GM23338 (cell line): ENCODE measurements around the gene CYSTM1. TPM values are rescaled to one million over a fixed set of nuclear protein-coding genes. Genes with fewer than 3 reads are reported as not detected.

Experiments used
- ATAC-seq: fragments of 200-7000 bp; cut with Tn5 transposase; 3 replicates; pipeline ENCODE4 v1.9.1; 2020
- DNase-seq: peaks from one replicate; pipeline ENCODE4 v3.0.0-alpha.2; 2015; ENCODE audit warnings: low spot score
- H2AFZ ChIP-seq: fragments of 200-600 bp; sonication (generic); 2 replicates; pipeline ENCODE4 v1.8.0; 2016; ENCODE audit warnings: antibody characterized with exemption, mild to moderate bottlenecking, moderate library complexity
- H3F3A ChIP-seq: fragments of 200-600 bp; sonication (generic); replicated peaks from 2 replicates; pipeline ENCODE4 v1.8.0; 2017; ENCODE audit warnings: antibody characterized with exemption, mixed run types, low read depth
- H3K27ac ChIP-seq: fragments of 200-600 bp; sonication (generic); 2 replicates; pipeline ENCODE4 v1.6.1; 2016; ENCODE audit warnings: low read depth
- H3K27me3 ChIP-seq: fragments of 200-600 bp; sonication (generic); 2 replicates; pipeline ENCODE4 v1.8.0; 2016; ENCODE audit warnings: mild to moderate bottlenecking, mixed run types, moderate library complexity; ENCODE audit not compliant: insufficient read depth
- H3K36me3 ChIP-seq: fragments of 200-600 bp; sonication (generic); 2 replicates; pipeline ENCODE4 v1.8.0; 2016; ENCODE audit warnings: mild to moderate bottlenecking; ENCODE audit not compliant: insufficient read depth
- H3K4me1 ChIP-seq: fragments of 200-600 bp; sonication (generic); 2 replicates; pipeline ENCODE4 v1.8.0; 2016; ENCODE audit warnings: mild to moderate bottlenecking, moderate library complexity; ENCODE audit not compliant: insufficient read depth
- H3K4me2 ChIP-seq: fragments of 200-600 bp; sonication (generic); 2 replicates; pipeline ENCODE4 v1.7.1; 2017; ENCODE audit warnings: mixed run types
- H3K4me3 ChIP-seq: fragments of 200-600 bp; sonication (generic); 2 replicates; pipeline ENCODE4 v1.6.1; 2016; ENCODE audit warnings: mixed run types
- H3K79me2 ChIP-seq: fragments of 200-600 bp; sonication (generic); replicated peaks from 2 replicates; pipeline ENCODE4 v1.8.0; 2017; ENCODE audit warnings: mild to moderate bottlenecking; ENCODE audit not compliant: insufficient read depth
- H3K9me2 ChIP-seq: fragments of 200-600 bp; sonication (generic); 2 replicates; pipeline ENCODE4 v1.8.0; 2017; ENCODE audit not compliant: insufficient read depth
- H4K20me1 ChIP-seq: fragments of 200-600 bp; sonication (generic); replicated peaks from 2 replicates; pipeline ENCODE4 v1.8.0; 2017; ENCODE audit warnings: mild to moderate bottlenecking; ENCODE audit not compliant: insufficient read depth
- H3K27ac Mint-ChIP-seq: 2 replicates; pipeline ENCODE4 v1.8.0; 2020; ENCODE audit warnings: inconsistent platforms, mild to moderate bottlenecking, moderate library complexity, mixed read lengths
- H3K27me3 Mint-ChIP-seq: 3 replicates; pipeline ENCODE4 v1.8.0; 2022; ENCODE audit warnings: low read depth, mild to moderate bottlenecking, moderate library complexity, mixed read lengths, inconsistent platforms; ENCODE audit not compliant: insufficient read depth, poor library complexity
- H3K36me3 Mint-ChIP-seq: 3 replicates; pipeline ENCODE4 v1.8.0; 2021; ENCODE audit warnings: low read depth, mild to moderate bottlenecking, inconsistent platforms, moderate library complexity, mixed read lengths
- H3K4me1 Mint-ChIP-seq: 3 replicates; pipeline ENCODE4 v1.8.0; 2020; ENCODE audit warnings: mild to moderate bottlenecking, inconsistent platforms, mixed read lengths
- H3K4me3 Mint-ChIP-seq: 3 replicates; pipeline ENCODE4 v1.8.0; 2021; ENCODE audit warnings: moderate library complexity, mild to moderate bottlenecking, inconsistent platforms, mixed read lengths
- H3K9me3 Mint-ChIP-seq: 3 replicates; pipeline ENCODE4 v1.8.0; 2020; ENCODE audit warnings: moderate library complexity, mild to moderate bottlenecking, inconsistent platforms, mixed read lengths
- ETS1 ChIP-seq: IDR thresholded peaks from 2 replicates; pipeline ENCODE4 v1.6.1; 2016; ENCODE audit warnings: antibody characterized with exemption
- JUNB ChIP-seq: IDR thresholded peaks from one replicate; pipeline ENCODE4 v1.6.1; 2016; ENCODE audit warnings: antibody characterized with exemption; ENCODE audit not compliant: unreplicated experiment
- NANOG ChIP-seq: IDR thresholded peaks from 2 replicates; pipeline ENCODE4 v1.6.1; 2016; ENCODE audit warnings: antibody characterized with exemption, borderline replicate concordance
- POLR2AphosphoS5 ChIP-seq: IDR thresholded peaks from 2 replicates; pipeline ENCODE4 v1.6.1; 2016; ENCODE audit warnings: antibody characterized with exemption, low read depth
- STAT1 ChIP-seq: IDR thresholded peaks from one replicate; pipeline ENCODE4 v1.6.1; 2016; ENCODE audit warnings: antibody characterized with exemption; ENCODE audit not compliant: unreplicated experiment
- ZNF331 ChIP-seq: fragments of 250-450 bp; sonication (Bioruptor Pico); IDR thresholded peaks from 2 replicates; pipeline ENCODE4 v1.5.0; 2020; ENCODE audit warnings: low read depth, mild to moderate bottlenecking, moderate library complexity
- polyA plus RNA-seq: library from polyadenylated mRNA; unstranded; fragments of >200 nt; fragmentation: Nextera tagmentation; extraction: Ambion mirVana; gene quantifications from 2 replicates; pipeline ENCODE4 v1.2.1, GENCODE V29; 2016
- total RNA-seq: library from RNA; depleted of rRNA; stranded (reverse); fragments of >200 nt; shearing (Covaris generic); gene quantifications from 2 replicates; pipeline ENCODE4 v1.2.3, GENCODE V29; 2014
- TF ChIP-seq, protein P1 (sequence below): fragments of 250-450 bp; sonication (Bioruptor Pico); IDR thresholded peaks from 2 replicates; pipeline ENCODE4 v1.5.0; 2020; ENCODE audit warnings: mild to moderate bottlenecking, moderate library complexity

CYSTM1 gene
- total and polyA plus RNA-seq, 2 experiments from 2014 or later = 14.4 to 46.0 TPM

GRCh38 chr5:140135127-140135526, 39.9 kb upstream of the CYSTM1 start:
- Histone ChIP-seq H4K20me1 (no peaks in the 10 kb centered on the region), H3F3A (no peaks in the 10 kb centered on the region), H3K27me3 (no peaks in the 10 kb centered on the region), H3K4me2 (no peak overlapping the region), H3K27ac (no peak overlapping the region), H3K79me2 (no peaks in the 10 kb centered on the region), H3K4me1 (peaks cover 6% of the 10 kb centered on the region), H3K36me3 (no peaks in the 10 kb centered on the region), H3K9me2 (no peaks in the 10 kb centered on the region), H2AFZ (no peak overlapping the region), H3K4me3 (no peak overlapping the region)
- H3K4me3 Mint-ChIP-seq = no peak overlapping the region
- H3K4me1 Mint-ChIP-seq = peaks cover 18% of the 10 kb centered on the region
- ATAC-seq = no peak
- H3K27me3 Mint-ChIP-seq = no peaks in the 10 kb centered on the region
- H3K36me3 Mint-ChIP-seq = no peaks in the 10 kb centered on the region
- H3K27ac Mint-ChIP-seq = no peak overlapping the region
- H3K9me3 Mint-ChIP-seq = no peaks in the 10 kb centered on the region
- DNase-seq = no peak
- TF ChIP-seq POLR2AphosphoS5 = no peak
- no peak for TF ChIP-seq STAT1
- TF ChIP-seq, protein P1, sequence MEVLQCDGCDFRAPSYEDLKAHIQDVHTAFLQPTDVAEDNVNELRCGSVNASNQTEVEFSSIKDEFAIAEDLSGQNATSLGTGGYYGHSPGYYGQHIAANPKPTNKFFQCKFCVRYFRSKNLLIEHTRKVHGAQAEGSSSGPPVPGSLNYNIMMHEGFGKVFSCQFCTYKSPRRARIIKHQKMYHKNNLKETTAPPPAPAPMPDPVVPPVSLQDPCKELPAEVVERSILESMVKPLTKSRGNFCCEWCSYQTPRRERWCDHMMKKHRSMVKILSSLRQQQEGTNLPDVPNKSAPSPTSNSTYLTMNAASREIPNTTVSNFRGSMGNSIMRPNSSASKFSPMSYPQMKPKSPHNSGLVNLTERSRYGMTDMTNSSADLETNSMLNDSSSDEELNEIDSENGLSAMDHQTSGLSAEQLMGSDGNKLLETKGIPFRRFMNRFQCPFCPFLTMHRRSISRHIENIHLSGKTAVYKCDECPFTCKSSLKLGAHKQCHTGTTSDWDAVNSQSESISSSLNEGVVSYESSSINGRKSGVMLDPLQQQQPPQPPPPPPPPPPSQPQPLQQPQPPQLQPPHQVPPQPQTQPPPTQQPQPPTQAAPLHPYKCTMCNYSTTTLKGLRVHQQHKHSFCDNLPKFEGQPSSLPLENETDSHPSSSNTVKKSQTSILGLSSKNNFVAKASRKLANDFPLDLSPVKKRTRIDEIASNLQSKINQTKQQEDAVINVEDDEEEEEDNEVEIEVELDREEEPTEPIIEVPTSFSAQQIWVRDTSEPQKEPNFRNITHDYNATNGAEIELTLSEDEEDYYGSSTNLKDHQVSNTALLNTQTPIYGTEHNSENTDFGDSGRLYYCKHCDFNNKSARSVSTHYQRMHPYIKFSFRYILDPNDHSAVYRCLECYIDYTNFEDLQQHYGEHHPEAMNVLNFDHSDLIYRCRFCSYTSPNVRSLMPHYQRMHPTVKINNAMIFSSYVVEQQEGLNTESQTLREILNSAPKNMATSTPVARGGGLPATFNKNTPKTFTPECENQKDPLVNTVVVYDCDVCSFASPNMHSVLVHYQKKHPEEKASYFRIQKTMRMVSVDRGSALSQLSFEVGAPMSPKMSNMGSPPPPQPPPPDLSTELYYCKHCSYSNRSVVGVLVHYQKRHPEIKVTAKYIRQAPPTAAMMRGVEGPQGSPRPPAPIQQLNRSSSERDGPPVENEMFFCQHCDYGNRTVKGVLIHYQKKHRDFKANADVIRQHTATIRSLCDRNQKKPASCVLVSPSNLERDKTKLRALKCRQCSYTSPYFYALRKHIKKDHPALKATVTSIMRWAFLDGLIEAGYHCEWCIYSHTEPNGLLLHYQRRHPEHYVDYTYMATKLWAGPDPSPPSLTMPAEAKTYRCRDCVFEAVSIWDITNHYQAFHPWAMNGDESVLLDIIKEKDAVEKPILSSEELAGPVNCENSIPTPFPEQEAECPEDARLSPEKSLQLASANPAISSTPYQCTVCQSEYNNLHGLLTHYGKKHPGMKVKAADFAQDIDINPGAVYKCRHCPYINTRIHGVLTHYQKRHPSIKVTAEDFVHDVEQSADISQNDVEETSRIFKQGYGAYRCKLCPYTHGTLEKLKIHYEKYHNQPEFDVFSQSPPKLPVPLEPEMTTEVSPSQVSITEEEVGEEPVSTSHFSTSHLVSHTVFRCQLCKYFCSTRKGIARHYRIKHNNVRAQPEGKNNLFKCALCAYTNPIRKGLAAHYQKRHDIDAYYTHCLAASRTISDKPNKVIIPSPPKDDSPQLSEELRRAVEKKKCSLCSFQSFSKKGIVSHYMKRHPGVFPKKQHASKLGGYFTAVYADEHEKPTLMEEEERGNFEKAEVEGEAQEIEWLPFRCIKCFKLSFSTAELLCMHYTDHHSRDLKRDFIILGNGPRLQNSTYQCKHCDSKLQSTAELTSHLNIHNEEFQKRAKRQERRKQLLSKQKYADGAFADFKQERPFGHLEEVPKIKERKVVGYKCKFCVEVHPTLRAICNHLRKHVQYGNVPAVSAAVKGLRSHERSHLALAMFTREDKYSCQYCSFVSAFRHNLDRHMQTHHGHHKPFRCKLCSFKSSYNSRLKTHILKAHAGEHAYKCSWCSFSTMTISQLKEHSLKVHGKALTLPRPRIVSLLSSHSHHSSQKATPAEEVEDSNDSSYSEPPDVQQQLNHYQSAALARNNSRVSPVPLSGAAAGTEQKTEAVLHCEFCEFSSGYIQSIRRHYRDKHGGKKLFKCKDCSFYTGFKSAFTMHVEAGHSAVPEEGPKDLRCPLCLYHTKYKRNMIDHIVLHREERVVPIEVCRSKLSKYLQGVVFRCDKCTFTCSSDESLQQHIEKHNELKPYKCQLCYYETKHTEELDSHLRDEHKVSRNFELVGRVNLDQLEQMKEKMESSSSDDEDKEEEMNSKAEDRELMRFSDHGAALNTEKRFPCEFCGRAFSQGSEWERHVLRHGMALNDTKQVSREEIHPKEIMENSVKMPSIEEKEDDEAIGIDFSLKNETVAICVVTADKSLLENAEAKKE (CRISPR knock-in tag) = no peak
- no peak for TF ChIP-seq ETS1
- TF ChIP-seq ZNF331 (CRISPR knock-in tag) = no peak
- no peak for TF ChIP-seq NANOG
- no peak for TF ChIP-seq JUNB
